SK-N-SH treated with all-trans-retinoic acid at 6 μM for 48 hours (cell line): ENCODE results near the gene SCGB2B2.

ENCODE experiments used
- ATAC-seq: fragments of 200-7000 bp; cut with Tn5 transposase; 3 replicates; pipeline ENCODE4 v1.9.1; 2020; ENCODE audit warnings: mild to moderate bottlenecking, moderate library complexity
- BACH2 ChIP-seq: fragments of 250-450 bp; sonication (Bioruptor Pico); IDR thresholded peaks from 2 replicates; pipeline ENCODE4 v1.9.0; 2021; ENCODE audit warnings: mild to moderate bottlenecking, borderline replicate concordance
- ESRRG ChIP-seq: fragments of 250-450 bp; sonication (Bioruptor Pico); IDR thresholded peaks from 2 replicates; pipeline ENCODE4 v1.6.1; 2021; ENCODE audit warnings: mild to moderate bottlenecking
- GLIS3 ChIP-seq: fragments of 250-450 bp; sonication (Bioruptor Pico); IDR thresholded peaks from 2 replicates; pipeline ENCODE4 v1.5.0; 2020; ENCODE audit warnings: mild to moderate bottlenecking, moderate library complexity
- OSR1 ChIP-seq: fragments of 250-450 bp; sonication (Bioruptor Pico); IDR thresholded peaks from 2 replicates; pipeline ENCODE4 v1.8.0; 2022; ENCODE audit warnings: moderate library complexity, mild to moderate bottlenecking, inconsistent platforms
- PPARA ChIP-seq: fragments of 250-450 bp; sonication (Bioruptor Pico); IDR thresholded peaks from 2 replicates; pipeline ENCODE4 v1.5.0; 2020; ENCODE audit warnings: mild to moderate bottlenecking, borderline replicate concordance
- RARB ChIP-seq: fragments of 250-450 bp; sonication (Bioruptor Pico); IDR thresholded peaks from 2 replicates; pipeline ENCODE4 v1.8.0; 2021; ENCODE audit warnings: mild to moderate bottlenecking, moderate library complexity
- SNAI2 ChIP-seq: fragments of 250-450 bp; sonication (Bioruptor Pico); IDR thresholded peaks from 2 replicates; pipeline ENCODE4 v1.5.0; 2020; ENCODE audit warnings: mild to moderate bottlenecking, moderate library complexity
- TCF4 ChIP-seq: fragments of 250-450 bp; sonication (Bioruptor Pico); IDR thresholded peaks from 2 replicates; pipeline ENCODE4 v1.8.0; 2021; ENCODE audit warnings: mild to moderate bottlenecking, moderate library complexity, borderline replicate concordance
- ZC3H10 ChIP-seq: fragments of 250-450 bp; sonication (Bioruptor Pico); IDR thresholded peaks from 2 replicates; pipeline ENCODE4 v1.5.1; 2021; ENCODE audit warnings: mild to moderate bottlenecking, moderate library complexity
- ZFP3 ChIP-seq: fragments of 250-450 bp; sonication (Bioruptor Pico); IDR thresholded peaks from 2 replicates; pipeline ENCODE4 v1.5.0; 2020; ENCODE audit warnings: mild to moderate bottlenecking, moderate library complexity
- ZFP30 ChIP-seq: fragments of 450-650 bp; formaldehyde crosslinking; IDR thresholded peaks from 2 replicates; pipeline ENCODE4 v1.5.0; 2022; ENCODE audit warnings: mild to moderate bottlenecking, moderate library complexity
- ZNF565 ChIP-seq: fragments of 450-650 bp; formaldehyde crosslinking; conservative IDR thresholded peaks from 2 replicates; pipeline ENCODE4 v1.5.0; 2020; ENCODE audit warnings: low read depth, mild to moderate bottlenecking, moderate library complexity
- TF ChIP-seq, protein P1 (sequence below): fragments of 250-450 bp; sonication (Bioruptor Pico); IDR thresholded peaks from 2 replicates; pipeline ENCODE4 v1.5.0; 2020; ENCODE audit warnings: mild to moderate bottlenecking, moderate library complexity
- TF ChIP-seq, protein P2 (sequence below): fragments of 250-450 bp; sonication (Bioruptor Pico); IDR thresholded peaks from 2 replicates; pipeline ENCODE4 v1.5.1; 2021; ENCODE audit warnings: mild to moderate bottlenecking, moderate library complexity
- TF ChIP-seq, protein P3 (sequence below): fragments of 250-450 bp; sonication (Bioruptor Pico); IDR thresholded peaks from 2 replicates; pipeline ENCODE4 v1.8.0; 2020; ENCODE audit warnings: mild to moderate bottlenecking, moderate library complexity, borderline replicate concordance
- TF ChIP-seq, protein P4 (sequence below): fragments of 250-450 bp; sonication (Bioruptor Pico); IDR thresholded peaks from 2 replicates; pipeline ENCODE4 v1.8.0; 2021; ENCODE audit warnings: low read depth, mild to moderate bottlenecking, moderate library complexity, borderline replicate concordance

SCGB2B2 gene

DNA sequence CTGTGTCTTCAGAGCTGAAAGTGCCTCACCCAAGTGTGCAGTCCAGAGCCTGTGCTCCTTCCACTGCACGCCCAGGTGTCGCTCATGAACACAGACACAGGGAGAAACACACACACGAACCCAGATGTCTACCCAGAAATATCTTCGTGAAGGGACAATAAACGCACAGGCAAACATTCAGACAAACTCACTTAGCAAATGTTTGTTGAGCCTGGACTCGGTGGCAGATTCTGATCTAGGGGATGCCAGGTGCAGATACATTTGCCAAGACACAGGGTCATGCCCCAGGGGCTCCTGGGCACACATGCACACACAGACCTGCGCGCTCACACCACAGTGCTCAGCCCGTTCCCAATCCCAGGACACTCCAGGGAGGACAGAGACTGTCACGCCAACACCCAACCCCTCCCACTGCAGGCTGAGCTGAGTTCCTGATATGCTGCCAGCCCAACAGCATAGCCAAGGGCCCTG lies 31.9 kb downstream of the SCGB2B2 start:
- TF ChIP-seq, protein P1, sequence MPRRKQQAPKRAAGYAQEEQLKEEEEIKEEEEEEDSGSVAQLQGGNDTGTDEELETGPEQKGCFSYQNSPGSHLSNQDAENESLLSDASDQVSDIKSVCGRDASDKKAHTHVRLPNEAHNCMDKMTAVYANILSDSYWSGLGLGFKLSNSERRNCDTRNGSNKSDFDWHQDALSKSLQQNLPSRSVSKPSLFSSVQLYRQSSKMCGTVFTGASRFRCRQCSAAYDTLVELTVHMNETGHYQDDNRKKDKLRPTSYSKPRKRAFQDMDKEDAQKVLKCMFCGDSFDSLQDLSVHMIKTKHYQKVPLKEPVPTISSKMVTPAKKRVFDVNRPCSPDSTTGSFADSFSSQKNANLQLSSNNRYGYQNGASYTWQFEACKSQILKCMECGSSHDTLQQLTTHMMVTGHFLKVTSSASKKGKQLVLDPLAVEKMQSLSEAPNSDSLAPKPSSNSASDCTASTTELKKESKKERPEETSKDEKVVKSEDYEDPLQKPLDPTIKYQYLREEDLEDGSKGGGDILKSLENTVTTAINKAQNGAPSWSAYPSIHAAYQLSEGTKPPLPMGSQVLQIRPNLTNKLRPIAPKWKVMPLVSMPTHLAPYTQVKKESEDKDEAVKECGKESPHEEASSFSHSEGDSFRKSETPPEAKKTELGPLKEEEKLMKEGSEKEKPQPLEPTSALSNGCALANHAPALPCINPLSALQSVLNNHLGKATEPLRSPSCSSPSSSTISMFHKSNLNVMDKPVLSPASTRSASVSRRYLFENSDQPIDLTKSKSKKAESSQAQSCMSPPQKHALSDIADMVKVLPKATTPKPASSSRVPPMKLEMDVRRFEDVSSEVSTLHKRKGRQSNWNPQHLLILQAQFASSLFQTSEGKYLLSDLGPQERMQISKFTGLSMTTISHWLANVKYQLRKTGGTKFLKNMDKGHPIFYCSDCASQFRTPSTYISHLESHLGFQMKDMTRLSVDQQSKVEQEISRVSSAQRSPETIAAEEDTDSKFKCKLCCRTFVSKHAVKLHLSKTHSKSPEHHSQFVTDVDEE (CRISPR knock-in tag): no peak
- TF ChIP-seq ZFP30 (CRISPR knock-in tag) (no peak), SNAI2 (no peak), PPARA (CRISPR knock-in tag) (no peak), TCF4 (CRISPR knock-in tag) (no peak), GLIS3 (CRISPR knock-in tag) (no peak)
- TF ChIP-seq, protein P2, sequence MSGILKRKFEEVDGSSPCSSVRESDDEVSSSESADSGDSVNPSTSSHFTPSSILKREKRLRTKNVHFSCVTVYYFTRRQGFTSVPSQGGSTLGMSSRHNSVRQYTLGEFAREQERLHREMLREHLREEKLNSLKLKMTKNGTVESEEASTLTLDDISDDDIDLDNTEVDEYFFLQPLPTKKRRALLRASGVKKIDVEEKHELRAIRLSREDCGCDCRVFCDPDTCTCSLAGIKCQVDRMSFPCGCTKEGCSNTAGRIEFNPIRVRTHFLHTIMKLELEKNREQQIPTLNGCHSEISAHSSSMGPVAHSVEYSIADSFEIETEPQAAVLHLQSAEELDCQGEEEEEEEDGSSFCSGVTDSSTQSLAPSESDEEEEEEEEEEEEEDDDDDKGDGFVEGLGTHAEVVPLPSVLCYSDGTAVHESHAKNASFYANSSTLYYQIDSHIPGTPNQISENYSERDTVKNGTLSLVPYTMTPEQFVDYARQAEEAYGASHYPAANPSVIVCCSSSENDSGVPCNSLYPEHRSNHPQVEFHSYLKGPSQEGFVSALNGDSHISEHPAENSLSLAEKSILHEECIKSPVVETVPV (CRISPR knock-in tag): no peak
- no peak; the same call in 2 of the 3 replicates for ATAC-seq

DNA sequence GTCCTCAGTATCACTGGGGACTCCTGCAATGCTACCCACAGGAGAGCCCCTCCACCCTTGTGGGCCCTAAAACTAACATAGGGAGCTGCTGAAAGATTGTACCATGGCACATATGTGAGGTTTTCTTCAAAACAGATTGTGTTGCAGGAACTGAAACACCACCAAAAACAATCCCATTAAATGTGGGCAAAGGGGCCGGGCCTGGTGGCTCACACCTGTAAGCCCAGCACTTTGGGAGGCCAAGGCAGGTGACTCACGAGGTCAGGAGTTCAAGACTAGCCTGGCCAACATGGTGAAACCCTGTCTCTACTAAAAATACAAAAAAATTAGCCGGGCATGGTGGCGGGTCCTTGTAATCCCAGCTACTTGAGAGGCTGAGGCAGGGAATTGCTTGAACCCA lies 34.7 kb downstream of the SCGB2B2 start:
- no peak for TF ChIP-seq ZC3H10 (CRISPR knock-in tag)
- no peak for ATAC-seq

DNA sequence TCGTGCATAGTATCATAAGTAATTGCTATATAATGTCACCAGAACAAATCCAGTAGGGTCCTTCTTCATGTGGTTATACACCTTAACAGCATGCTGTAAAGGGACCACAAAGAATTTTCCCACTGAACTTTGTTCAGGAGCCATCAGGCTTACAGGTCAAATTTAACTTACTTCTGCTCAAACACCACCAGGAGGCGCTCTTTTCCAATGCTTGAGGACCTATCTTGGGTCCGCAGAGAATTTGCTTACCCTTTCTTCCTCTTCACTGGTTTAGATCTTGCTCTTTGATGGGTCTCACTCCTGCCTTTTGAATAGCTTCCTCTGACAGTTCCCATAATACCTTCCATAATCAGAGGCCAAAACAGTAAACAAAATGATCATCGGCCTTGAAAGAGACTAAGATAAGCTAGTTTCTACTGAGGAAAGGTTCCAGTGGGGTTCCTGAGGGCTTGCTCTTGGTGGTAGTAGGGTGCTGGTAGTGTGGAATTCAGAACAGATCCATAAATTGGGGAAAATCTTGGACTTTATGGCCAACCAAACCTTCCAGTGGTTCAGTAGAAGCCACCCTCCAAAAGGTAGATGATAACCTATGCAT lies 37.4 kb downstream of the SCGB2B2 start:
- TF ChIP-seq, protein P3, sequence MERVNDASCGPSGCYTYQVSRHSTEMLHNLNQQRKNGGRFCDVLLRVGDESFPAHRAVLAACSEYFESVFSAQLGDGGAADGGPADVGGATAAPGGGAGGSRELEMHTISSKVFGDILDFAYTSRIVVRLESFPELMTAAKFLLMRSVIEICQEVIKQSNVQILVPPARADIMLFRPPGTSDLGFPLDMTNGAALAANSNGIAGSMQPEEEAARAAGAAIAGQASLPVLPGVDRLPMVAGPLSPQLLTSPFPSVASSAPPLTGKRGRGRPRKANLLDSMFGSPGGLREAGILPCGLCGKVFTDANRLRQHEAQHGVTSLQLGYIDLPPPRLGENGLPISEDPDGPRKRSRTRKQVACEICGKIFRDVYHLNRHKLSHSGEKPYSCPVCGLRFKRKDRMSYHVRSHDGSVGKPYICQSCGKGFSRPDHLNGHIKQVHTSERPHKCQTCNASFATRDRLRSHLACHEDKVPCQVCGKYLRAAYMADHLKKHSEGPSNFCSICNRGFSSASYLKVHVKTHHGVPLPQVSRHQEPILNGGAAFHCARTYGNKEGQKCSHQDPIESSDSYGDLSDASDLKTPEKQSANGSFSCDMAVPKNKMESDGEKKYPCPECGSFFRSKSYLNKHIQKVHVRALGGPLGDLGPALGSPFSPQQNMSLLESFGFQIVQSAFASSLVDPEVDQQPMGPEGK (CRISPR knock-in tag): no peak
- TF ChIP-seq TCF4 (CRISPR knock-in tag) (no peak), PPARA (CRISPR knock-in tag) (no peak), ZNF565 (CRISPR knock-in tag) (no peak), OSR1 (CRISPR knock-in tag) (no peak), ZFP3 (CRISPR knock-in tag) (no peak), ZFP30 (CRISPR knock-in tag) (no peak), BACH2 (CRISPR knock-in tag) (no peak), ZC3H10 (CRISPR knock-in tag) (no peak), SNAI2 (no peak), ESRRG (CRISPR knock-in tag) (no peak), RARB (no peak)
- TF ChIP-seq, protein P4, sequence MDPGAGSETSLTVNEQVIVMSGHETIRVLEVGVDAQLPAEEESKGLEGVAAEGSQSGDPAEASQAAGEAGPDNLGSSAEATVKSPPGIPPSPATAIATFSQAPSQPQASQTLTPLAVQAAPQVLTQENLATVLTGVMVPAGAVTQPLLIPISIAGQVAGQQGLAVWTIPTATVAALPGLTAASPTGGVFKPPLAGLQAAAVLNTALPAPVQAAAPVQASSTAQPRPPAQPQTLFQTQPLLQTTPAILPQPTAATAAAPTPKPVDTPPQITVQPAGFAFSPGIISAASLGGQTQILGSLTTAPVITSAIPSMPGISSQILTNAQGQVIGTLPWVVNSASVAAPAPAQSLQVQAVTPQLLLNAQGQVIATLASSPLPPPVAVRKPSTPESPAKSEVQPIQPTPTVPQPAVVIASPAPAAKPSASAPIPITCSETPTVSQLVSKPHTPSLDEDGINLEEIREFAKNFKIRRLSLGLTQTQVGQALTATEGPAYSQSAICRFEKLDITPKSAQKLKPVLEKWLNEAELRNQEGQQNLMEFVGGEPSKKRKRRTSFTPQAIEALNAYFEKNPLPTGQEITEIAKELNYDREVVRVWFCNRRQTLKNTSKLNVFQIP (CRISPR knock-in tag): no peak
- peak; percentile 76 for ATAC-seq

DNA sequence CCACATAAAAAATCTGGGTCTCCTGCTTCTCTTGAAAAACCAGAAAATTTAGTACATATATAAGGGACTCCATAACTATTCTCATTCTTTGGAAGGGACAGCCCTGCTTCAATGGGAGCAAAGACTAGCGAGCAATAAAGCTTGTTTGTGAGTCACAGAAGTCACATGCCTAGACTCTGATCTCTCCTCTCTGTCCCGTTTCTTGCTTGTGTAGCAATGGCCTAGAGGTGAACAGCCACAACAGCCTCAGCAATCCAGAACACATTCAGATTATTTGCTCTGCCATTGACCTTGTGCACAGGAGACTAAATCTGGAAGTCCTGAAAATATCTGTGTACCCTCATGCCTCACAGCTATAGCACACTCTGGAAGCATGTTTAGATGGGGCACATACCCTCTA lies 43.2 kb downstream of the SCGB2B2 start:
- ATAC-seq: no peak
- TF ChIP-seq GLIS3 (CRISPR knock-in tag) (no peak), PPARA (CRISPR knock-in tag) (no peak), BACH2 (CRISPR knock-in tag) (no peak), SNAI2 (no peak)
- TF ChIP-seq, all 23 proteins: peak for 0
